Calu3 (cell line): ENCODE data around the gene TSPAN19. TPM values are rescaled to one million over a fixed set of nuclear protein-coding genes. Genes with fewer than 3 reads are reported as not detected.

ENCODE experiments used
- BruUV-seq: library from RNA; stranded (reverse); fragments of 400-500 nt; replicated peaks from 2 replicates; lab custom pipeline; 2021; lab: Mats Ljungman, UMichigan
- CTCF ChIA-PET: fragments of 300-600 bp; sonication (Branson Sonifier 250); formaldehyde crosslinking; loops from one replicate; lab custom pipeline; 2022; ENCODE audit warnings: antibody characterized with exemption; lab: Charles Lee
- DNase-seq: peaks from one replicate; pipeline ENCODE4 v3.0.0; 2022
- H3K27ac Mint-ChIP-seq: one replicate; pipeline ENCODE4 v1.8.0; 2022; ENCODE audit warnings: mixed read lengths; ENCODE audit not compliant: unreplicated experiment
- H3K27me3 Mint-ChIP-seq: one replicate; pipeline ENCODE4 v1.8.0; 2022; ENCODE audit warnings: mixed read lengths; ENCODE audit not compliant: unreplicated experiment
- H3K36me3 Mint-ChIP-seq: one replicate; pipeline ENCODE4 v1.8.0; 2022; ENCODE audit warnings: mild to moderate bottlenecking, moderate library complexity, mixed read lengths; ENCODE audit not compliant: insufficient read depth, unreplicated experiment
- H3K4me1 Mint-ChIP-seq: one replicate; pipeline ENCODE4 v1.8.0; 2022; ENCODE audit warnings: mild to moderate bottlenecking, low read depth, mixed read lengths; ENCODE audit not compliant: unreplicated experiment
- H3K4me3 Mint-ChIP-seq: one replicate; pipeline ENCODE4 v1.8.0; 2022; ENCODE audit warnings: mild to moderate bottlenecking, low read depth, moderate library complexity, mixed read lengths; ENCODE audit not compliant: unreplicated experiment
- H3K9me3 Mint-ChIP-seq: one replicate; pipeline ENCODE4 v1.8.0; 2022; ENCODE audit warnings: low read depth, mixed read lengths; ENCODE audit not compliant: unreplicated experiment
- CTCF ChIP-seq: fragments of 200-600 bp; IDR thresholded peaks from one replicate; pipeline ENCODE4 v1.8.0; 2022; ENCODE audit warnings: antibody characterized with exemption; ENCODE audit not compliant: unreplicated experiment
- intact Hi-C: fragments of 100-400 bp; cut with micrococcal nuclease; formaldehyde crosslinking; loops from one replicate; pipeline ENCODE4 v1.10.0; 2022; ENCODE audit not compliant: unreplicated experiment
- total RNA-seq: library from RNA; stranded (reverse); gene quantifications from 2 replicates; pipeline ENCODE4 v1.2.3, GENCODE V29; 2022

TSPAN19 gene
- total RNA-seq, 1 experiment from 2014 or later = not detected

GRCh38 chr12:85065837-85066482 lies 29.9 kb upstream of the TSPAN19 start:
- no TSS peak for BruUV-seq
- no peak overlapping the region for H3K4me3 Mint-ChIP-seq
- no peaks in the 10 kb centered on the region for H3K9me3 Mint-ChIP-seq
- no peaks in the 10 kb centered on the region for H3K27me3 Mint-ChIP-seq
- no peaks in the 10 kb centered on the region for H3K36me3 Mint-ChIP-seq
- H3K27ac Mint-ChIP-seq = no peak overlapping the region
- no peak for DNase-seq
- no peak for TF ChIP-seq CTCF
- H3K4me1 Mint-ChIP-seq = no peaks in the 10 kb centered on the region
- intact Hi-C loops = no loop called here
- CTCF ChIA-PET = no interaction called here

- H3K9me3 Mint-ChIP-seq = no peaks in the 10 kb centered on the region
- no peak overlapping the region for H3K4me3 Mint-ChIP-seq
- CTCF ChIA-PET = no interaction called here
- H3K4me1 Mint-ChIP-seq = no peaks in the 10 kb centered on the region
- no peak for DNase-seq
- H3K27ac Mint-ChIP-seq = no peak overlapping the region
- intact Hi-C loops = no loop called here
- H3K36me3 Mint-ChIP-seq = no peaks in the 10 kb centered on the region
- TF ChIP-seq CTCF = no peak
- BruUV-seq = no TSS peak
- H3K27me3 Mint-ChIP-seq = no peaks in the 10 kb centered on the region
Observed at GRCh38 chr12:85060916-85061315, 24.8 kb upstream of the TSPAN19 start.

DNA sequence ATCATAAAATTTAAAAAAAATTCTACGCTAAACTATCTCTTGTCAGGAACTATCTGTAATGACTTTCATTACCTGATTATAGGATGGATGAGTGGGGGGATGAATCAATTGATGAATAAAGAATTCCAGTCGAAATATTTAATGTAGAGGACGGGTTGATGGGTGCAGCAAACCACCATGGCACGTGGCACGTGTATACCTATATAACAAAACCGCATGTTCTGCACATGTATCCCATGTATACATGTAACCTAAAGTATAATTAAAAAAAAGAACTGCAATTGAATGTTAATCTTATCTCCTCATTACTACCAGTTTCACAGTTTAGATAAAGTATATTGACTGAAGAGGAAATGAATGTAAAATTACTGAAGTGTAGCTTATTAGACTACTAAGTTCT lies 23.5 kb upstream of the TSPAN19 start:
- BruUV-seq = no TSS peak
- CTCF ChIA-PET = no interaction called here
- Mint-ChIP-seq H3K27ac (no peak overlapping the region), H3K27me3 (no peaks in the 10 kb centered on the region), H3K9me3 (no peaks in the 10 kb centered on the region), H3K4me3 (no peak overlapping the region), H3K36me3 (no peaks in the 10 kb centered on the region), H3K4me1 (no peaks in the 10 kb centered on the region)
- intact Hi-C loops = no loop called here
- no peak for TF ChIP-seq CTCF
- DNase-seq = no peak

- H3K9me3 Mint-ChIP-seq = no peaks in the 10 kb centered on the region
Observed at GRCh38 chr12:85058339-85058738, 22.3 kb upstream of the TSPAN19 start.

More at GRCh38 chr12:85058339-85058738, 22.3 kb upstream of the TSPAN19 start:
- TF ChIP-seq CTCF = no peak
- Mint-ChIP-seq H3K27ac (no peak overlapping the region), H3K27me3 (no peaks in the 10 kb centered on the region), H3K36me3 (no peaks in the 10 kb centered on the region), H3K4me1 (no peaks in the 10 kb centered on the region), H3K4me3 (no peak overlapping the region)
- BruUV-seq = no TSS peak
- DNase-seq = no peak
- intact Hi-C loops = no loop called here
- CTCF ChIA-PET = no interaction called here
